ENCODE data around the gene FAM156A.
"Not testable (repeated sequence)": the region's sequence is repeated elsewhere in the genome, so short reads cannot be mapped to it uniquely, and the experiment has no call there.

The FAM156A gene

GRCh38 chrX:52905531-52905930 lies 52.8 kb downstream of the FAM156A start:
- not testable (repeated sequence) for DNase-seq (ENCODE audit: low spot score)

Measured in COLO829 (cell line).